Loucy (cell line): ENCODE data around the gene NTNG1.

Experiments used
- H2AFZ ChIP-seq: fragments of 200-600 bp; sonication (generic); 2 replicates; pipeline ENCODE4 v1.6.0; 2016; ENCODE audit warnings: antibody characterized with exemption, mild to moderate bottlenecking, low read length, moderate library complexity
- H3F3A ChIP-seq: fragments of 200-600 bp; 2 replicates; pipeline ENCODE4 v1.6.0; 2016; ENCODE audit warnings: antibody characterized with exemption, low read depth, mild to moderate bottlenecking
- H3K27me3 ChIP-seq: fragments of 200-600 bp; sonication (generic); 2 replicates; pipeline ENCODE4 v1.6.1; 2014; ENCODE audit warnings: low read length, mild to moderate bottlenecking; ENCODE audit not compliant: insufficient read depth, poor library complexity, severe bottlenecking
- H3K36me3 ChIP-seq: fragments of 200-600 bp; sonication (generic); 2 replicates; pipeline ENCODE4 v1.6.1; 2016; ENCODE audit warnings: low read length; ENCODE audit not compliant: insufficient read depth
- H3K4me1 ChIP-seq: fragments of 200-600 bp; sonication (generic); 2 replicates; pipeline ENCODE4 v1.5.1; 2014; ENCODE audit warnings: low read length, mild to moderate bottlenecking; ENCODE audit not compliant: insufficient read depth, poor library complexity, severe bottlenecking
- H3K4me2 ChIP-seq: fragments of 200-600 bp; sonication (generic); 2 replicates; pipeline ENCODE4 v1.6.0; 2014; ENCODE audit warnings: antibody characterized with exemption, low read length, low read depth, mild to moderate bottlenecking; ENCODE audit not compliant: poor library complexity, severe bottlenecking
- H3K4me3 ChIP-seq: fragments of 200-600 bp; sonication (generic); 2 replicates; pipeline ENCODE4 v1.5.1; 2014; ENCODE audit warnings: low read length, mild to moderate bottlenecking, mixed read lengths; ENCODE audit not compliant: poor library complexity, severe bottlenecking
- H3K79me2 ChIP-seq: fragments of 200-600 bp; sonication (generic); 2 replicates; pipeline ENCODE4 v1.6.1; 2014; ENCODE audit warnings: low read length; ENCODE audit not compliant: insufficient read depth
- H3K9ac ChIP-seq: fragments of 200-600 bp; sonication (generic); 2 replicates; pipeline ENCODE4 v1.6.0; 2014; ENCODE audit warnings: mild to moderate bottlenecking, low read depth, low read length, moderate library complexity; ENCODE audit not compliant: poor library complexity, severe bottlenecking
- H3K9me2 ChIP-seq: fragments of 200-600 bp; sonication (generic); replicated peaks from 2 replicates; pipeline ENCODE4 v1.6.1; 2016; ENCODE audit warnings: low read depth, low read length, mixed read lengths
- H3K9me3 ChIP-seq: fragments of 200-600 bp; sonication (generic); 2 replicates; pipeline ENCODE4 v1.6.1; 2014; ENCODE audit warnings: mild to moderate bottlenecking, antibody characterized with exemption, low read length, low read depth; ENCODE audit not compliant: insufficient read depth
- H4K20me1 ChIP-seq: fragments of 200-600 bp; sonication (generic); 2 replicates; pipeline ENCODE4 v1.6.0; 2014; ENCODE audit warnings: antibody characterized with exemption, low read length, mild to moderate bottlenecking; ENCODE audit not compliant: insufficient read depth, poor library complexity, severe bottlenecking
- EZH2phosphoT487 ChIP-seq: fragments of 200-600 bp; IDR thresholded peaks from 2 replicates; pipeline ENCODE4 v1.6.1; 2018; ENCODE audit warnings: antibody characterized with exemption, mild to moderate bottlenecking, moderate library complexity, borderline replicate concordance
- TF ChIP-seq, protein P1 (sequence below): fragments of 200-600 bp; sonication (generic); conservative IDR thresholded peaks from 2 replicates; pipeline ENCODE4 v1.5.1; 2014; ENCODE audit warnings: mild to moderate bottlenecking, antibody characterized with exemption, low read length

The NTNG1 gene

GRCh38 chr1:107451715-107452114, 310.9 kb downstream of the NTNG1 start:
- Histone ChIP-seq H3K4me1 (no peaks in the 10 kb centered on the region), H3K27me3 (no peaks in the 10 kb centered on the region), H3K9me3 (no peaks in the 10 kb centered on the region), H3F3A (no peaks in the 10 kb centered on the region), H3K9me2 (no peaks in the 10 kb centered on the region), H3K4me3 (no peak overlapping the region), H3K36me3 (no peaks in the 10 kb centered on the region), H2AFZ (0 out of 2 replicates have a peak overlapping the region, but pooled peaks have one; percentile 28), H4K20me1 (no peaks in the 10 kb centered on the region), H3K9ac (no peak overlapping the region), H3K4me2 (no peak overlapping the region), H3K79me2 (no peaks in the 10 kb centered on the region)
- no peak for TF ChIP-seq EZH2phosphoT487
- TF ChIP-seq, protein P1, sequence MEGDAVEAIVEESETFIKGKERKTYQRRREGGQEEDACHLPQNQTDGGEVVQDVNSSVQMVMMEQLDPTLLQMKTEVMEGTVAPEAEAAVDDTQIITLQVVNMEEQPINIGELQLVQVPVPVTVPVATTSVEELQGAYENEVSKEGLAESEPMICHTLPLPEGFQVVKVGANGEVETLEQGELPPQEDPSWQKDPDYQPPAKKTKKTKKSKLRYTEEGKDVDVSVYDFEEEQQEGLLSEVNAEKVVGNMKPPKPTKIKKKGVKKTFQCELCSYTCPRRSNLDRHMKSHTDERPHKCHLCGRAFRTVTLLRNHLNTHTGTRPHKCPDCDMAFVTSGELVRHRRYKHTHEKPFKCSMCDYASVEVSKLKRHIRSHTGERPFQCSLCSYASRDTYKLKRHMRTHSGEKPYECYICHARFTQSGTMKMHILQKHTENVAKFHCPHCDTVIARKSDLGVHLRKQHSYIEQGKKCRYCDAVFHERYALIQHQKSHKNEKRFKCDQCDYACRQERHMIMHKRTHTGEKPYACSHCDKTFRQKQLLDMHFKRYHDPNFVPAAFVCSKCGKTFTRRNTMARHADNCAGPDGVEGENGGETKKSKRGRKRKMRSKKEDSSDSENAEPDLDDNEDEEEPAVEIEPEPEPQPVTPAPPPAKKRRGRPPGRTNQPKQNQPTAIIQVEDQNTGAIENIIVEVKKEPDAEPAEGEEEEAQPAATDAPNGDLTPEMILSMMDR, result no peak

DNA sequence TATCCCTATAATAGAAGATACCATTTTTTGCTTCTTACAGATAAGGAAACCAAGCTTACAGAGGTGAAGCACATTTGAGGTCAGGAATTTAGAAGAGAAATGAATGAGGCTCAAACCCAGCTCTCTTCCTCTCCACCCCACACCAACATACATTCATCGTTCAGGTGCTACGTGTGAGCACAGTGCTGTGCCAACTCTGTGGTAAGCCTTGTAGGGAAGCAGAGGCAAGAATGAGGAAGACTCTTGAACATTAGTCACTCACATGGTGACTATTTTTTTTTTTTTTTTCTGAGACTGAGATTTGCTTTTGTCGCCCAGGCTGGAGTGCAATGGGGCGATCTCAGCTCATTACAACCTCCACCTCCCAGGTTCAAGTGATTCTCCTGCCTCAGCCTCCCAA, 314.0 kb downstream of the NTNG1 start:
- no peaks in the 10 kb centered on the region for H3K79me2 ChIP-seq
- H3K27me3 ChIP-seq, result no peaks in the 10 kb centered on the region
- H3F3A ChIP-seq, result no peaks in the 10 kb centered on the region
- no peak overlapping the region for H3K4me3 ChIP-seq
- no peaks in the 10 kb centered on the region for H3K9me3 ChIP-seq
- no peaks in the 10 kb centered on the region for H3K36me3 ChIP-seq
- H3K4me2 ChIP-seq, result no peak overlapping the region
- no peak for TF ChIP-seq EZH2phosphoT487
- TF ChIP-seq, protein P1, result no peak
- H3K9me2 ChIP-seq, result no peaks in the 10 kb centered on the region
- no peaks in the 10 kb centered on the region for H3K4me1 ChIP-seq
- no peaks in the 10 kb centered on the region for H4K20me1 ChIP-seq
- H2AFZ ChIP-seq, result no peak overlapping the region
- H3K9ac ChIP-seq, result no peak overlapping the region

- H3K4me1 ChIP-seq, result no peaks in the 10 kb centered on the region
- H3K4me3 ChIP-seq, result no peak overlapping the region
- H3K79me2 ChIP-seq, result no peaks in the 10 kb centered on the region
- H3K27me3 ChIP-seq, result no peaks in the 10 kb centered on the region
- H3K4me2 ChIP-seq, result no peak overlapping the region
- no peak overlapping the region for H2AFZ ChIP-seq
- no peaks in the 10 kb centered on the region for H3F3A ChIP-seq
- no peaks in the 10 kb centered on the region for H3K36me3 ChIP-seq
- no peak overlapping the region for H3K9ac ChIP-seq
- H4K20me1 ChIP-seq, result no peaks in the 10 kb centered on the region
- H3K9me2 ChIP-seq, result no peaks in the 10 kb centered on the region
- no peaks in the 10 kb centered on the region for H3K9me3 ChIP-seq
- TF ChIP-seq, protein P1, result no peak
- no peak for TF ChIP-seq EZH2phosphoT487
These were observed 317.1 kb downstream of the NTNG1 start for GRCh38 chr1:107457989-107458388.
